GM18511 (cell line): Measurements from ENCODE around the gene GARNL3.

ENCODE experiments used
- ATAC-seq: cut with Tn5 transposase; IDR thresholded peaks from one replicate; pipeline ENCODE4 v1.9.1; 2021; ENCODE audit warnings: mild to moderate bottlenecking, moderate library complexity; ENCODE audit not compliant: unreplicated experiment

Gene GARNL3

GRCh38 chr9:127397646-127398274, 133.2 kb downstream of the GARNL3 start:
- ATAC-seq = no peak

DNA sequence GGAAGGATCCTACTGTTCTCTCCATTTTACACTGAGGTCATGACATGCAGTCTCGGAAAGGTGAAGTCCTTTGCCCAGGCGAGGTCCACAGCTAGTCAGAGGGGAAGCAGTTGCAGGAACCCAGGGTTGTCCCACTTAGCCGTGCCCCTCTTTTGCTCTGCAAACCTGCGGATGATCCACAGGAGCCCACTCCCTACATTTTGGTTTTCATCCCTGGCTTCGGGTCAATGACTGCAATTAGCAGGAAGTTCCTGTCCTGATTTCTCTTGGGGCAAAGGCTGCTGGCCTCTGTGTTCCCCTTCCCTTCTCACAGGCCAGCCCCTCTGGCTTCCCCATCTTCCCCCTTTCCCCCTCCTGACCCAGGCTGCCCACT, 133.7 kb downstream of the GARNL3 start:
- ATAC-seq = no peak

- no peak for ATAC-seq
These were observed 134.3 kb downstream of the GARNL3 start for GRCh38 chr9:127398715-127399400.

DNA sequence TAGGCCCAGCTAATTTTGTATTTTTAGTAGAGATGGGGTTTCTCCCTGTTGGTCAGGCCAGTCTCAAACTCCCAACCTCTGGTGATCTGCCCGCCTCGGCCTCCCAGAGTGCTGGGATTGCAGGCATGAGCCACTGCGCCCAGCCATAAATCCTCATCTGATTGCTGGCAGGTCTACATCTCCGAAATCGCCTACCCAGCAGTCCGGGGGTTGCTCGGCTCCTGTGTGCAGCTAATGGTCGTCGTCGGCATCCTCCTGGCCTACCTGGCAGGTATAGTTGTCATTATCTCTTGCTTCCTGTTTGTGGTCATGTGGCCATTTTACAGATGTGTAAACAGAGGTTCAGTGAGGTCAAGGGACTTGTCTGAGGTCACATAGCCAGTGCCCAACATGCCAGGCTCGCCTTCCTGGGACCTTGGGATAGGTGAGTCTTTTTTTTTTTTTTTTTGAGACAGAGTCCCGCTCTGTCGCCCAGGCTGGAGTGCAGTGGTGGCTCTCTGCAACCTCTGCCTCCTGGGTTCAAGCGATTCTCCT, 135.2 kb downstream of the GARNL3 start:
- no peak for ATAC-seq

DNA sequence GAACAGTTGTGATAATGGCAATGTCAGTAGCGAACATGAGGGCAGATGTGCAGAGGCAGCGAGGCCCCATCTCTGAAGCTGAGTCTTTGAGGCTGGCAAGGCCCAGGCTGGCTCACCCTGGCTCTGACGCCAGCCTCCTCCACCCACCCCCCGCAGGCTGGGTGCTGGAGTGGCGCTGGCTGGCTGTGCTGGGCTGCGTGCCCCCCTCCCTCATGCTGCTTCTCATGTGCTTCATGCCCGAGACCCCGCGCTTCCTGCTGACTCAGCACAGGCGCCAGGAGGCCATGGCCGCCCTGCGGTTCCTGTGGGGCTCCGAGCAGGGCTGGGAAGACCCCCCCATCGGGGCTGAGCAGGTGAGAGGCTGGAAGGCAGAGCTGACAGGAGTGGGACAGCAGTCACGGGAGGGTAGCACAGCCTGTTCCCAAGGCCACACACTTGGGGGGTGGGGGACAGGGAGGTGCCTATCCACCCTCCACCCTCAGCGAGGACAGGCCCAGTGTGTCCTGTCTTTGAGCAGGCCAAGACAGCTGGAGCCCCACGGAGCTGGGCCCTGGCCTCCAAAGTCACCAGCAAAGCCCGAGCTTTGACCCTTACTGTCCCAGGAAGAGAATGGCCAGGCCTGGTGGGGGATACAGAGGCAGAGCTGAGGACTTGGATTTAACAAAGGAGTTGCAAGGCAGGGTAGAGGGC, 138.0 kb downstream of the GARNL3 start:
- ATAC-seq = no peak

DNA sequence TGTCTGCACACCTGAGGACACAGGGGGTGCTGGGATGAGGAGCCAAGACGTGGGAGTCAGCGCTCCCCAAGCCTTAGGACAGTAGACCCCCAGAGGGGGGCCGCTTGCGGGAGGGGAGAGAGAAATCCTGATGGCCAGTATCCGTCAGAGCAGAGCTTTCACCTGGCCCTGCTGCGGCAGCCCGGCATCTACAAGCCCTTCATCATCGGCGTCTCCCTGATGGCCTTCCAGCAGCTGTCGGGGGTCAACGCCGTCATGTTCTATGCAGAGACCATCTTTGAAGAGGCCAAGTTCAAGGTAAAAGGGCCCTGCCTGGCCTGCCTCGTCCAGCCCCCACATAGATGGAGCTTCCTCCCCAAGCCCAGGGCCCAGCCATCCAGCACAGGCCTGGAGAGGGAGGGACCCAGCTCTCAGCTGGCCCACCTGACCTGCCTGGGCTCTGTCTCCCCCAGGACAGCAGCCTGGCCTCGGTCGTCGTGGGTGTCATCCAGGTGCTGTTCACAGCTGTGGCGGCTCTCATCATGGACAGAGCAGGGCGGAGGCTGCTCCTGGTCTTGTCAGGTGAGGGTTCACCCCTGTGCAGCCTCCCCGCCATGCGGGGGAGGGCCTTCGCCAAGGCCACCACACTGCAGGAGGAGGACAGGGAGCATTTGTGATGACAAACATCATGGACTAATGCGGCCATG, 139.1 kb downstream of the GARNL3 start:
- no peak for ATAC-seq

DNA sequence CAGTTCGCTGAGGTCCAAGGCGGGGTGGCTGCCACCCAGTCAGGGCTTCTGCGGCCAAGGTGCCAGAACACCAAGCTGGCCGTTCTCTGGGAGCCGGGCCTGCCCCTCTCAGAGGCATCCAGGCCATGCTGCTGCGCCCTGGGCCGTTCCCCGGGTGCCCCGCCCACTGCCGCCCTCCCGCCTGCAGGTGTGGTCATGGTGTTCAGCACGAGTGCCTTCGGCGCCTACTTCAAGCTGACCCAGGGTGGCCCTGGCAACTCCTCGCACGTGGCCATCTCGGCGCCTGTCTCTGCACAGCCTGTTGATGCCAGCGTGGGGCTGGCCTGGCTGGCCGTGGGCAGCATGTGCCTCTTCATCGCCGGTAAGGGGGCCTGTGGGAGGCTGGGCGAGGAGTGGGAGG, 140.1 kb downstream of the GARNL3 start:
- no peak for ATAC-seq

DNA sequence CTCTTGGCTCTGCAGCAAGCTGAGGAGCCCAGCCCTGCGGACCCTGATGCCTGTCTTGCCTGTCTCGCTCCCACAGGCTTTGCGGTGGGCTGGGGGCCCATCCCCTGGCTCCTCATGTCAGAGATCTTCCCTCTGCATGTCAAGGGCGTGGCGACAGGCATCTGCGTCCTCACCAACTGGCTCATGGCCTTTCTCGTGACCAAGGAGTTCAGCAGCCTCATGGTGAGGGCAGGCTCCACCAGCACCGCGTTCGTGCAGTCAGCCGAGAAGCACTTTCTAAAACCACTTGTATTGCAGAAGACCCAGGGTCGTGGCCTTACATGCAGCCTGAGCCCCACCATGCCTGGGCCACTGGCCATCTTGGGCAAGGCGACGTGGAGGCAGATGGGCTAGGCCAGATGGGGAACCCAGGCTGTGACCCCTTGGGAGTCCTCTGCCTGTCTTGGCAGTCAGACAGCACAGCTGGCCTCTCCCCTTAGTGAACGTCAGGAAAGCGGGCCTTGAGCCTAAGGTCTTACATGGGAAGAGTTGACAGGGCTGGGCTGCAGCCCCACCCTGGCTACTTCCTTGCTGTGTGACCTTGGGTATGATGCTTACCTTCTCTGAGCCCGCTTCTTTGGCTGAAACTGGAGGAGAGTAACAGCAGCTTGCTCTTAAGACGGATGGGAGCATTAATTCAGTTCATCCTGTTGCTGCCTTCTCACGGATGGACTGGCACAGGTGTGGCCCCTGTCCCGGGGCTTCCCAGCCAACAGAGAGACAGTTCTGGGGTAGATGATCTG, 141.0 kb downstream of the GARNL3 start:
- no peak for ATAC-seq

DNA sequence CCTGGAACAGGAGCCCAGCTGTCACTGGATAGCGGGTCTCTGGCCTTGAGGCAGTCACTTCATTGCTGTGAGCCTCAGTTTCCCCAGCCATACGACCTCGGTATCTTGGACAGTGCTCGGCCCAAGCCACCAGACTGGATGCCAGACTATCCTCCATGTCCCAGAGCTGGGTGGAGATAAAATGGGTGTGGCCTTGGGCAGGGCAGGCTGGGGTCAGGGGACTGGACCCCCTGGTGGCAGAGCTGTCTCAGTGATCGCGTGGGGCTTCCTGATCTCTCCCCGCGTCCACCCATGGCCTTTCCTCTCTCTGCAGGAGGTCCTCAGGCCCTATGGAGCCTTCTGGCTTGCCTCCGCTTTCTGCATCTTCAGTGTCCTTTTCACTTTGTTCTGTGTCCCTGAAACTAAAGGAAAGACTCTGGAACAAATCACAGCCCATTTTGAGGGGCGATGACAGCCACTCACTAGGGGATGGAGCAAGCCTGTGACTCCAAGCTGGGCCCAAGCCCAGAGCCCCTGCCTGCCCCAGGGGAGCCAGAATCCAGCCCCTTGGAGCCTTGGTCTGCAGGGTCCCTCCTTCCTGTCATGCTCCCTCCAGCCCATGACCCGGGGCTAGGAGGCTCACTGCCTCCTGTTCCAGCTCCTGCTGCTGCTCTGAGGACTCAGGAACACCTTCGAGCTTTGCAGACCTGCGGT, 142.4 kb downstream of the GARNL3 start:
- no peak for ATAC-seq

DNA sequence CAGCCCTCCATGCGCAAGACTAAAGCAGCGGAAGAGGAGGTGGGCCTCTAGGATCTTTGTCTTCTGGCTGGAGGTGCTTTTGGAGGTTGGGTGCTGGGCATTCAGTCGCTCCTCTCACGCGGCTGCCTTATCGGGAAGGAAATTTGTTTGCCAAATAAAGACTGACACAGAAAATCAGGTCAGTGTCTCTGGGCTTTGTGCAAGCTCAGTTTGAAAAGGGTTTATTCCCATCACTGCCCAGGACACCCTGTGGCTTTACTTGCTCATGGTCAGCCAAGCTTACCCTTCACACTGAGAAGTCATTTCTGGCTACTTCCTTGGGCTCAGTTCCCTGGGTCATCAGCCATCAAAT, 142.9 kb downstream of the GARNL3 start:
- no peak for ATAC-seq

DNA sequence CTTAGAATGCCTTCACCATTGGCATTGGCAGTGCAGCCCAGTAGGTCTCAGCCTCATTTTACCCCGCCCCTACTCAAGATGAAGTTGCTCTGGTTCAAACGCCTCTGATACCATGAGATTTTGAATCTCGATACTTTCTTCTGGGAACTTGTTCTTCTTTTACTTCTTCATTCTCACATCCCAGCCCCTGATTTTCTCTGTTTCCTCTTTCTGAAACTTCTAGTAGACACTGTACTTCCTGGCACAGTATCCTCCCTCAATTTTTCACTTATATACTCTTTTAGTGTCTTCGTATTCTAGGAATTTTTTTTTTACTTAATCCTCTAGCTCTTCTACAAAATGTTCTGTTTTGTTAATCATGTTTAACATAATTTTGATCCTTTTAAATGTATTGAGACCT, 146.5 kb downstream of the GARNL3 start:
- ATAC-seq = no peak

DNA sequence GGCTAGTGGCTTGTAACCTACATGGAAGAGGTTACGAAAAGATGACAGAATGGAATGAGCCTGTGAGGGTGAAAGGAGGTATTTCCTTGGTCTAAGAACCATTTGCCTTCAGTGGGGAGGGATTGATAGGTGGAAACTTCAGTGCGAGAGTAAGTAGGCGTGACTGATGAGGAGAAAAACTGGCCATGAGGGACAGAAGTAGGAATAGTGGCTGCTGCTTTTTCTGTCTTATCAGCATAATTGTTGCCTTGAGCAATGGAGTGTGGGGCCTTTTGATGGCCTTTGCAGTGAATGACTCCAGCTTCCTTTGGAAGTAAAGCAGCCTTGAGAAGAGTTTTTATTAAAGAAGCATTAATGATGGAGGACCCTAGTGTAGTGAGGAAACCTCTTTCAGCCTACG, 150.6 kb downstream of the GARNL3 start:
- no peak for ATAC-seq

DNA sequence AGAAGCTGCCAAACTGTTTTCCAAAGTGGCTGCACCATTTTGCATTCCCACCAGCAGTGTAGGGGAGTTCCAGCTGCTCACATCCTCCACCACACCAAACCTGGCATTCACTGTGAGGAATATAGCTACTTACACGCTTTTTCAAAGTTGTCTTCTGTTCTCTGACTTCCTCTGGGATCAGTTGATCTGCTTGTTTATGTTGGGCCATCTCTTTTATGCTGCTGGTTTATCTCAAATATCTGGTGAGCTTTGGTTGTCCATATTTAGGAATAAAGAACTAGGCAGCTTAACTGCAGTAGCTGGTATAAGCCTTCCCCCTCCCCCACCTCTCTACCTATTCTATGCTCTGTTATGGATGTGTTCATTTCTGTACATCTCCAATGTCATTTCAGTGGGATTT, 151.1 kb downstream of the GARNL3 start:
- no peak for ATAC-seq

DNA sequence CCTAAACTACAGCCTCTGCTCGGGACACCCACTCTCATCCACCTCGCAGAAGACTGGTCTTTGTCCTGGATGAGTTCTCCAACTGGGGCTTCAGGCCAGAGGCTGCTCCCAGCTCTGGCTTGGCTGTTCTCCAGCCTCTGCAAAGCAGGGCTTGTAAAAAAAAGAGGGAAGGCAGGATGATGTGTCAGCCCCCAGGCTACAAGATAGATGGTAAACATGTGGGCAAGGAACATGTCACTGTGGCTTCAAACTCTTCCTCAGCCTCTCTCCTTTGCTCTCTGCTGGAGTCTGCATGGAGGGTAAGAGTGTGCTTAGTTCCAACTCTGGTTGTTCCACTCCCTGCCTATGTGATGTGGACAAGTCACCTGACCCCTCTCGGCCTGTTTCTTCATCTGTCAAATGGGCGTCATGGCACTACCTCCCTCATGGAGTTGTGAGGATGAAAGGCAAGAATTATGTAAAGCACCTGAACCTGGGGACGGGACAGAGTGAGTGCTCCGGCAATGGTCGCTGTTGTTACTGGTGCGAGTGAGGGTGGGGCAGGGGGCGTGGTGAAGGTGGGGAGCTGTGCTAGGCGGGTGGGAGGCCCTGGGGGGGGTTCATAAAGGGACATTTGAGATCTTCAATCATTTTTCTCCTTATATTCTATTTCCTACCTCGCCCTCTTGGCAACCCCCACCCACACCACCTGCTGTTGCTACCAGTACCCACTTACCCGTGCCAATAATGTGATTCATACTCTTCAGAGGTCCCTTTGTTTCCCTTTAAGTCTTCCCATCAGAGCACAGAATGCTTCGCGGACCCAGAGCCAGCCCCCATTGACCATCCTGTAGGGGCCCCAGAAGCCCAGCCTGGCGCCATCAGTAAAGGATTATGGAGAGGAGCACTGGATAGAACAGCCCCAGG, 152.8 kb downstream of the GARNL3 start:
- no peak for ATAC-seq

DNA sequence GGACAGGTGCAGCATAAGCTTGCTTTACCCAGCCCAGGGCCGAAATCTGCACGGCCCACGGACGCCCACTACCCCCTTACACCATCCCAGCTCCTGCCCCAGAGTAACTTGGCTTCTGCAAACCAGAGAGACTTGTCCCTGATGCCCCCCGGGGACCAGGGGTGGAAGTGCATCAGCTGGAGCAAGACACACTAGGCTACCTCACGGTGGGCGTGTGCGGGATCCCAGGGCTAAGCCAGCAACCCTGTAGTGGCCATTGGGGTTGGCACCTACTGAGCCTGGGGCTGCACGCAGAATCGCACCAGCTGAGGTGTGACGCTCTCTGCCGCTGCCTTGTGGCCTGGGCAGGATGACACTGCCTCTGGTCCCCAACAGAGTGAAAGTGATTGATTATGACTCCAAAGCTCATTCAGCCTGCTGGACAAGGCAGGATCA, 153.5 kb downstream of the GARNL3 start:
- ATAC-seq = no peak

DNA sequence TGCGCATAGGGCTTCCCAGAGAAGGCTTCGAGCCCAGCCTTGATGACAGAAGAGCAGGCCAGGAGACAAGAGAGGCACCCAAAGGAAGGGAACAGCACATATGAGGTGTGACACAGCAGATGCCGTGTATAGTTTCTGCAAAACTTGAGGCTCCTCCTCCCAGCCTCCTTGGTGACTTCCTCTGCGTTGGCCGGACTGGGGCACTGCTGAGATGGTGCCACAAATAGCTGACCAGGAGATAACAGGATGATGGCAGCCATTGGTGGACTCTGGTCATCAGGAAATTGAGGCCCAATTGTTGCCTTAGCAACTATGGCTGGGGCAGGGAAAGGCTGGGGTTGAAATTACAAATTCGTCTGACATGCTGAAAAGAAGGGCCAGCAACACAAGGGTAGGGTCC, 154.8 kb downstream of the GARNL3 start:
- no peak for ATAC-seq

DNA sequence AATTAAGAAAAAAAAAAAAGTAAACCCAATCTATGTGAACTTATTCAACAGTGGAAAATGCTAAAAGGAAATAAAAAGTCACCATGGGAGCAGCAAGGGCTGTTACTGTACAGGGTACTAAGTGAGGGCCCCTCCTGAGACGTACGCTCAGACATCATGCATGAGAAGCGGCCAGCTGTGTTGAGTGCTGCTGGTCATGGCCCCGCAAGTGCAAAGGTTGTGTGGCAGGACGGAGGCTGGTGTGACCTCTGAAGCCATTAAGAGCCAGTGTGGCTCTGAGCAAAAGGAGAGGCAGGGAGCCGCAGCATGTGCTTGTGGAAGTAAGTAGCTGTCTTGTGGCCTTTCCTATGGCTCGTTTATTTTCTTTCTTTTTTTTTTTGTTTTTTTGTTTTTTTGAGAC, 156.5 kb downstream of the GARNL3 start:
- no peak for ATAC-seq

GRCh38 chr9:127422133-127422782, 157.7 kb downstream of the GARNL3 start:
- no peak for ATAC-seq

- ATAC-seq = no peak
These were observed 158.2 kb downstream of the GARNL3 start for GRCh38 chr9:127422787-127423186.
